Hepatocyte (in vitro differentiated cells): ENCODE results near the gene KCND2.

Experiments
- CTCF ChIP-seq: fragments of 200-600 bp; sonication (generic); IDR thresholded peaks from 2 replicates; pipeline ENCODE4 v1.5.1; 2016; ENCODE audit warnings: antibody characterized with exemption, mild to moderate bottlenecking; ENCODE audit not compliant: poor library complexity
- EZH2 ChIP-seq: fragments of 200-600 bp; sonication (generic); IDR thresholded peaks from 2 replicates; pipeline ENCODE4 v1.6.1; 2016; ENCODE audit warnings: antibody characterized with exemption, mild to moderate bottlenecking, borderline replicate concordance

DNA sequence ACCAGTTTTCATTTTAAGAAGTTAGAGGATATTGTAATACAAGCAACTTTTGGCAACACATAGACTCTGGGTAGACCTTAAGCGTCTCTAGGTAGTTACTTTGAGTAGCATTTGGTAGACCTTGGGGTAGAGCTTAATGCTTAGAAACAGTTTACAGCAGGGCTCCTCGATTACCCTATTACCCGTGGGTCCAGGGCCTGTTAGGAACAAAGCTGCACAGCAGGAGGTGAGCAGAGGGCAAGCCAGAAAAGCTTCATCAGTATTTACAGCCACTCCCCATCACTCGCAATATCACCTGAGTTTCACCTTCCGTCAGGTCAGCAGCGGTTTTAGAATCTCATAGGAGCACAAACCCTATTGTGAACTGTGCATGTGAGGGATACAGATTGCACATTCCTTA lies 411.5 kb downstream of the KCND2 start:
- TF ChIP-seq CTCF (no peak), EZH2 (no peak)
